Hepatocyte (in vitro differentiated cells): Measurements from ENCODE around the gene CCDC81.

ENCODE experiments used
- CTCF ChIP-seq: fragments of 200-600 bp; sonication (generic); IDR thresholded peaks from 2 replicates; pipeline ENCODE4 v1.5.1; 2016; ENCODE audit warnings: antibody characterized with exemption, mild to moderate bottlenecking; ENCODE audit not compliant: poor library complexity
- EZH2 ChIP-seq: fragments of 200-600 bp; sonication (generic); IDR thresholded peaks from 2 replicates; pipeline ENCODE4 v1.6.1; 2016; ENCODE audit warnings: antibody characterized with exemption, mild to moderate bottlenecking, borderline replicate concordance
- EZH2phosphoT487 ChIP-seq: fragments of 200-600 bp; sonication (generic); IDR thresholded peaks from one replicate; pipeline ENCODE4 v1.6.1; 2018; ENCODE audit warnings: antibody characterized with exemption, mild to moderate bottlenecking, low read depth, moderate library complexity; ENCODE audit not compliant: unreplicated experiment, severe bottlenecking

GRCh38 chr11:86398106-86398505 lies 23.4 kb downstream of the CCDC81 start:
- TF ChIP-seq CTCF (no peak), EZH2phosphoT487 (no peak), EZH2 (no peak)
